Ovary (tissue), 9 donors: Measurements from ENCODE around the gene RAPGEF6. TPM values are rescaled to one million over a fixed set of nuclear protein-coding genes. Genes with fewer than 3 reads are reported as not detected.

Experiments used
- DNase-seq, 5 donors: peaks; one replicate each; pipeline ENCODE4 v3.0.0-alpha.2; 2019 to 2020
- H3K27ac ChIP-seq, 2 donors: fragments of 200-600 bp; one replicate each; pipeline versions ENCODE4 v1.5.1 to v1.8.0; 2019 to 2022
- H3K27me3 ChIP-seq: fragments of 200-600 bp; one replicate; pipeline ENCODE4 v1.8.0; 2022
- H3K36me3 ChIP-seq: fragments of 200-600 bp; sonication (generic); one replicate; pipeline ENCODE4 v1.5.1; 2019
- H3K4me1 ChIP-seq: one replicate; pipeline ENCODE4 v1.8.1; 2013; ENCODE audit warnings: mild to moderate bottlenecking, moderate library complexity; ENCODE audit not compliant: insufficient read depth
- H3K4me3 ChIP-seq: fragments of 200-600 bp; sonication (generic); one replicate; pipeline ENCODE4 v1.5.1; 2017
- H3K9me3 ChIP-seq, 2 donors: fragments of 200-600 bp in 1 of 2; sonication (generic) in 1 of 2; one replicate each; pipeline versions ENCODE4 v1.5.1 to v1.8.1; 2013 to 2019; ENCODE audit warnings: mild to moderate bottlenecking in 1 of 2, moderate library complexity in 1 of 2
- EP300 ChIP-seq: sonication (generic); formaldehyde crosslinking; IDR thresholded peaks from one replicate; pipeline ENCODE4 v1.6.1; 2017; ENCODE audit warnings: antibody characterized with exemption
- POLR2A ChIP-seq: fragments of 450-650 bp; IDR thresholded peaks from one replicate; pipeline ENCODE4 v1.6.1; 2017; ENCODE audit warnings: antibody characterized with exemption, mild to moderate bottlenecking, moderate library complexity
- WGBS, 3 donors: extraction: QIAGEN DNeasy Blood & Tissue Kit in 1 of 3; methylation state at CpG; one replicate each; pipeline versions ENCODE4 v1.1.5 to v1.1.7; 2013 to 2017; 5-methylcytosine and 5-hydroxymethylcytosine counted together
- intact Hi-C, 4 donors: fragments of 100-400 bp; cut with DNase I; formaldehyde crosslinking; loops; one replicate each; pipeline versions ENCODE4 v1.11.0 to v1.15.1; 2022 to 2023
- polyA plus RNA-seq, 2 donors: library from polyadenylated mRNA; stranded (reverse); fragments of 200-250 nt in 1 of 2; fragments of 350-450 nt in 1 of 2; fragmentation: Illumina TruSeq in 1 of 2; extraction: RNeasy Lipid Tissue Mini Kit (QIAGEN cat#74804) in 1 of 2; gene quantifications; one replicate each; pipeline ENCODE4 v1.2.3, GENCODE V29; 2013 to 2014
- total RNA-seq, 7 donors: library from RNA; depleted of rRNA in 2 of 7; stranded (reverse); fragments of >200 nt in 2 of 7; fragmentation: NEBNext Ultra II Directional in 3 of 7; extraction: Animal tissue kit (Norgen Biotek cat#: 25700) in 3 of 7; gene quantifications; one replicate each; pipeline versions ENCODE4 v1.1.0 to v1.2.4, GENCODE V29; 2016 to 2023
- TF ChIP-seq, protein P1 (sequence below), 3 donors: fragments of 450-650 bp in 2 of 3; fragments of 200-600 bp in 1 of 3; IDR thresholded peaks; one replicate each; pipeline versions ENCODE4 v1.5.1 to v1.8.0; 2016 to 2022; ENCODE audit warnings: antibody characterized with exemption in 3 of 3, mild to moderate bottlenecking in 1 of 3
- donor health status: DM: no; HTN: no; CAD: no; lungs with moderate emphysema.
- donor health status: DM: no; HTN: no; CAD: no.
- donor health status: Bipolar disorder and iron deficiency.
- donor health status: DM: yes; HTN: yes; CAD: no.
- donor health status: DM: no; HTN: no; CAD: no.
- donor health status: DM: yes; HTN: yes; CAD: no.

Gene RAPGEF6
- total and polyA plus RNA-seq, 9 donors: 4.2 to 25.8 (median 18.5) TPM

GRCh38 chr5:131608597-131608996, 26.4 kb downstream of the RAPGEF6 start:
- intact Hi-C loops: no loop called here

GRCh38 chr5:131607903-131608540, 27.0 kb downstream of the RAPGEF6 start:
- Histone ChIP-seq H3K36me3 (no peaks in the 10 kb centered on the region), H3K9me3 (no peaks in the 10 kb centered on the region), H3K27me3 (no peaks in the 10 kb centered on the region), H3K4me3 (no peak overlapping the region), H3K27ac (no peak overlapping the region), H3K4me1 (peaks cover 2% of the 10 kb centered on the region)
- TF ChIP-seq EP300 (no peak), POLR2A (no peak)
- TF ChIP-seq, protein P1, sequence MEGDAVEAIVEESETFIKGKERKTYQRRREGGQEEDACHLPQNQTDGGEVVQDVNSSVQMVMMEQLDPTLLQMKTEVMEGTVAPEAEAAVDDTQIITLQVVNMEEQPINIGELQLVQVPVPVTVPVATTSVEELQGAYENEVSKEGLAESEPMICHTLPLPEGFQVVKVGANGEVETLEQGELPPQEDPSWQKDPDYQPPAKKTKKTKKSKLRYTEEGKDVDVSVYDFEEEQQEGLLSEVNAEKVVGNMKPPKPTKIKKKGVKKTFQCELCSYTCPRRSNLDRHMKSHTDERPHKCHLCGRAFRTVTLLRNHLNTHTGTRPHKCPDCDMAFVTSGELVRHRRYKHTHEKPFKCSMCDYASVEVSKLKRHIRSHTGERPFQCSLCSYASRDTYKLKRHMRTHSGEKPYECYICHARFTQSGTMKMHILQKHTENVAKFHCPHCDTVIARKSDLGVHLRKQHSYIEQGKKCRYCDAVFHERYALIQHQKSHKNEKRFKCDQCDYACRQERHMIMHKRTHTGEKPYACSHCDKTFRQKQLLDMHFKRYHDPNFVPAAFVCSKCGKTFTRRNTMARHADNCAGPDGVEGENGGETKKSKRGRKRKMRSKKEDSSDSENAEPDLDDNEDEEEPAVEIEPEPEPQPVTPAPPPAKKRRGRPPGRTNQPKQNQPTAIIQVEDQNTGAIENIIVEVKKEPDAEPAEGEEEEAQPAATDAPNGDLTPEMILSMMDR (IDR thresholded peaks at IDR 0.05): no peak
- WGBS, 3 donors: 36 to 40% (median 39%) methylated on average over 4 of the region's 4 CpGs
- intact Hi-C loops: no loop called here
- no peak for DNase-seq

More at GRCh38 chr5:131608597-131608996, 26.4 kb downstream of the RAPGEF6 start:
- Histone ChIP-seq H3K27me3 (no peaks in the 10 kb centered on the region), H3K9me3 (no peaks in the 10 kb centered on the region), H3K36me3 (no peaks in the 10 kb centered on the region), H3K27ac (no peak overlapping the region), H3K4me1 (peaks cover 2% of the 10 kb centered on the region), H3K4me3 (no peak overlapping the region)
- WGBS, 3 donors: 85 to 87% (median 85%) methylated on average over 5 of the region's 5 CpGs
- DNase-seq: no peak
- TF ChIP-seq, protein P1 (IDR thresholded peaks at IDR 0.05): no peak
- TF ChIP-seq POLR2A: no peak
- TF ChIP-seq EP300: no peak

DNA sequence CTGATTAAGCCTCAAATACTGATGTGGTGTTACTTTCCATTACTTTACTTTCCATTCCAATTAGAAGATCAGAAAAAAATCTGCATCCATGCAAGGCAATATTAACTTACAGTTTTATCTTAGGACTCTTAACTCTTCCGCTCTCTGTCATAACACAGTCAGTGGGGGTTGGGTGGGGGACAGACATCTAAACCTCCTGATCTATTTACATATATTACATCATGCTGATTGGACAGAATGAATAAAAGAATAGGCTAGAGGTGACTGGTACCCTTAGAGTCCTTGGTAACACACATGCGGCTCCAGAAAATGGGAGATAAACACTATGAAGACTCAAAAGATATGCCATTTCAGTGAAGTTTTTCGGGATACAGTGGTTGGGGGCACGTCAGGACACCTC, 27.6 kb downstream of the RAPGEF6 start:
- intact Hi-C loops: no loop called here
- H3K4me3 ChIP-seq: no peak overlapping the region
- H3K4me1 ChIP-seq: peaks cover 2% of the 10 kb centered on the region
- 80 to 86% (median 81%) methylated on average over 4 of the region's 4 CpGs for WGBS, 3 donors
- H3K27ac ChIP-seq: no peak overlapping the region
- H3K9me3 ChIP-seq: no peaks in the 10 kb centered on the region
- no peak for DNase-seq
- no peaks in the 10 kb centered on the region for H3K27me3 ChIP-seq
- H3K36me3 ChIP-seq: no peaks in the 10 kb centered on the region
- TF ChIP-seq POLR2A (no peak), EP300 (no peak)
- TF ChIP-seq, protein P1 (IDR thresholded peaks at IDR 0.05): no peak

DNA sequence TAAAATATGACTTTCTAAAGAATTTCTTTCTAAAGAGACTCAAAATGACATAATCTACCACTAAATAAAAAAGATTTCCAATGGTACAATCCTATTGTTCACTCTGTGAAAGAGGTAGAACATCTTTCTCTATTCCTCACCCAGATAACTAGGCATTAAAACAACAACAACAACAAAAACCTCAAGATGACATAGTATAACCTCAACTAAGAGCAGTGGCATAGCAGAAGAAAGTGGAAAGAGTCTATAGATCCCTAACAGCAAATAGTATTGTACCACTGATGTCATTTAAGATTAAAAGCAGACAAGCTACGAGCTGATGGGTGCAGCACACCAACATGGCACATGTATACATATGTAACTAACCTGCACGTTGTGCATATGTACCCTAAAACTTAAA, 29.9 kb downstream of the RAPGEF6 start:
- DNase-seq: no peak
- TF ChIP-seq, protein P1 (IDR thresholded peaks at IDR 0.05): no peak
- no peak for TF ChIP-seq POLR2A
- no peak for TF ChIP-seq EP300
- Histone ChIP-seq H3K27ac (no peak overlapping the region), H3K4me3 (no peak overlapping the region), H3K9me3 (no peaks in the 10 kb centered on the region), H3K36me3 (no peaks in the 10 kb centered on the region), H3K27me3 (no peaks in the 10 kb centered on the region), H3K4me1 (peaks cover 2% of the 10 kb centered on the region)
- 92 to 95% (median 93%) methylated on average over 2 of the region's 2 CpGs for WGBS, 3 donors
- intact Hi-C loops: no loop called here
